Esophagus squamous epithelium (tissue), 5 donors: Measurements from ENCODE around the gene OR6N1. TPM values are rescaled to one million over a fixed set of nuclear protein-coding genes. Genes with fewer than 3 reads are reported as not detected.

Experiments
- DNase-seq: peaks from one replicate; lab custom pipeline; 2025; lab: John Stamatoyannopoulos, UW
- H3K27ac ChIP-seq, 4 donors: fragments of 200-600 bp; sonication (generic); one replicate each; pipeline ENCODE4 v1.5.1; 2016 to 2019; ENCODE audit warnings: mild to moderate bottlenecking in 1 of 4
- H3K27me3 ChIP-seq, 4 donors: fragments of 200-600 bp; sonication (generic); 1 replicate in 3 of 4; 2 replicates in 1 of 4; pipeline versions ENCODE4 v1.5.1 to v1.6.0; 2017 to 2021; ENCODE audit warnings: antibody characterized with exemption in 1 of 4
- H3K36me3 ChIP-seq, 3 donors: fragments of 200-600 bp; sonication (generic); one replicate each; pipeline ENCODE4 v1.5.1; 2016 to 2019
- H3K4me1 ChIP-seq, 3 donors: fragments of 200-600 bp; sonication (generic); one replicate each; pipeline ENCODE4 v1.5.1; 2017 to 2019
- H3K4me3 ChIP-seq, 4 donors: fragments of 200-600 bp; sonication (generic); 1 replicate in 3 of 4; 2 replicates in 1 of 4; pipeline ENCODE4 v1.5.1; 2016 to 2019; ENCODE audit warnings: mild to moderate bottlenecking in 2 of 4, moderate library complexity in 1 of 4
- H3K9me3 ChIP-seq, 3 donors: fragments of 200-600 bp; sonication (generic); one replicate each; pipeline ENCODE4 v1.5.1; 2016 to 2019
- POLR2A ChIP-seq, 4 donors: fragments of 450-650 bp; IDR thresholded peaks; one replicate each; pipeline ENCODE4 v1.6.1; 2017; ENCODE audit warnings: antibody characterized with exemption in 4 of 4, mild to moderate bottlenecking in 4 of 4, moderate library complexity in 3 of 4
- WGBS, 2 donors: methylation state at CpG; one replicate each; pipeline ENCODE4 v1.1.5; 2018; 5-methylcytosine and 5-hydroxymethylcytosine counted together
- intact Hi-C: fragments of 100-400 bp; cut with DNase I; formaldehyde crosslinking; loops from one replicate; pipeline ENCODE4 v1.15.0; 2022
- total RNA-seq, 4 donors: library from RNA; depleted of rRNA; stranded (reverse); fragments of >200 nt; gene quantifications; one replicate each; pipeline ENCODE4 v1.1.0, GENCODE V29; 2016
- TF ChIP-seq, protein P1 (sequence below), 6 experiments: fragments of 450-650 bp in 4 of 6; fragments of 200-600 bp in 2 of 6; sonication (generic) in 2 of 6; IDR thresholded peaks; one replicate each; pipeline ENCODE4 v1.5.1; 2016 to 2019; ENCODE audit warnings: antibody characterized with exemption in 6 of 6, mild to moderate bottlenecking in 4 of 6, moderate library complexity in 4 of 6
- donor health status: DM: yes; HTN: yes; CAD: no.

The OR6N1 gene
- total RNA-seq, 4 donors from 2014 or later, result not detected

DNA sequence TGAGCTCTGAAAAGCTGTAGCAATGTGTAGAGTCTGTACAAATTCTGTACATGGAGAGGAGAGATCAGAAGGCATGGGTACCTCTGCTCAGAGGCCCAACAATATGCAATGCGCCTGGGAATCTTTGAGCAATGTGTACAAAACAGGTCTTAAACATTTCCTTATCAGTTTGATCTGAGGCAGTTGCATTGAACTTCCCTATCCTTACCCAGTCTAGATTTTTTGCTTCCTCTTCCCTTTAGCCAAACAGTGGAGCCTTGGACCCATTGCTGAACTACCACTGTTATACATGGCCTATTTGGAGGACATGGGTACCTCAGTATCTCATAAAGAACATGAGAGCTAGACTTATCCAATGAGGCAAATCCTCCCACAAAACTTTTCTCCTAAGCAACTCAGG, 46.6 kb upstream of the OR6N1 start:
- Histone ChIP-seq H3K27ac (peak overlapping the region in 1 of 4 donors; percentile 43), H3K27me3 (no peaks in the 10 kb centered on the region), H3K4me3 (no peak overlapping the region), H3K9me3 (no peaks in the 10 kb centered on the region), H3K4me1 (no peaks in the 10 kb centered on the region), H3K36me3 (no peaks in the 10 kb centered on the region)
- TF ChIP-seq, protein P1, sequence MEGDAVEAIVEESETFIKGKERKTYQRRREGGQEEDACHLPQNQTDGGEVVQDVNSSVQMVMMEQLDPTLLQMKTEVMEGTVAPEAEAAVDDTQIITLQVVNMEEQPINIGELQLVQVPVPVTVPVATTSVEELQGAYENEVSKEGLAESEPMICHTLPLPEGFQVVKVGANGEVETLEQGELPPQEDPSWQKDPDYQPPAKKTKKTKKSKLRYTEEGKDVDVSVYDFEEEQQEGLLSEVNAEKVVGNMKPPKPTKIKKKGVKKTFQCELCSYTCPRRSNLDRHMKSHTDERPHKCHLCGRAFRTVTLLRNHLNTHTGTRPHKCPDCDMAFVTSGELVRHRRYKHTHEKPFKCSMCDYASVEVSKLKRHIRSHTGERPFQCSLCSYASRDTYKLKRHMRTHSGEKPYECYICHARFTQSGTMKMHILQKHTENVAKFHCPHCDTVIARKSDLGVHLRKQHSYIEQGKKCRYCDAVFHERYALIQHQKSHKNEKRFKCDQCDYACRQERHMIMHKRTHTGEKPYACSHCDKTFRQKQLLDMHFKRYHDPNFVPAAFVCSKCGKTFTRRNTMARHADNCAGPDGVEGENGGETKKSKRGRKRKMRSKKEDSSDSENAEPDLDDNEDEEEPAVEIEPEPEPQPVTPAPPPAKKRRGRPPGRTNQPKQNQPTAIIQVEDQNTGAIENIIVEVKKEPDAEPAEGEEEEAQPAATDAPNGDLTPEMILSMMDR (IDR thresholded peaks at IDR 0.05), result no peak
- TF ChIP-seq POLR2A (IDR thresholded peaks at IDR 0.05), result no peak
- no peak for DNase-seq
- intact Hi-C loops, result no loop called here
- 69 to 91% methylated on average over 1 of the region's 1 CpG for WGBS, 2 donors

DNA sequence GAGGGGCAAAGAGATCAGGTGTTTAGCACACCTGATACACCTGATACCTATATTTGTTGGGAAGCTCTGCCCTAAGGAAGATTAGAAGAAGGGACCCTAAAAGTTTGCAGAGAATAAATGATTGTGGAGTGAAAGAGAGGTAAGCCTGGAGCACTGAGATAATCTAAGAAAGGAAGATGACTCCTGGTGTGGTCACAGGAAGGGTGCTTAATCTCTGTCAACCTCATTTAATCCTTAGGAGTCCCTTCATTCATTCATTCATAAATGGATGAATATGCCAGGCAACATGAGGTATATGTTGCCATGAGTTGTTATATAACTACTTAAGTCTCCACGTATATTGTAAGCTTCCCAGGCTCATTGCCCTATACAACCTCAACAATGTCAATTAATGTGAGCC, 43.0 kb upstream of the OR6N1 start:
- H3K36me3 ChIP-seq, result no peaks in the 10 kb centered on the region
- WGBS, 2 donors, result 55 to 77% methylated on average over 1 of the region's 1 CpG
- DNase-seq, result no peak

DNA sequence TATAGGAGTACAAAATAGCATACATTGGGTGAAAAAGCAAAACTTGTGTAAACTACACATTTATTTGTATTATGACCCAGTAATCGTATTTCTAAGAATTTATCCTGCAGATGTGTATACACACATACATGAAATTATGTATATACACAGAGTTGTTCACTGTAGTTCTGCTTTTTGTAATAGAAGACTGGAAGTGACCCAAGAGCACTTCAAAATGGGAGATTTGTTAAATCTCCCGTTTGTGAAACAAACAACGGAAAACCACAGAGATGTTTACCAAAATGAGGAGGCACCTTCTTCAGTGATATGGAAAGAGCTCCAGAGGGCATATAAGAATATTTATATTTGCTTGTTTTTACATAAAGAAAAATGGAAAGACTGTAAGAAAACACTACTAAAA, 41.2 kb upstream of the OR6N1 start:
- Histone ChIP-seq H3K36me3 (no peaks in the 10 kb centered on the region), H3K9me3 (no peaks in the 10 kb centered on the region), H3K4me1 (no peaks in the 10 kb centered on the region), H3K27ac (no peak overlapping the region), H3K4me3 (no peak overlapping the region), H3K27me3 (no peaks in the 10 kb centered on the region)
- TF ChIP-seq POLR2A (IDR thresholded peaks at IDR 0.05), result no peak
- TF ChIP-seq, protein P1 (IDR thresholded peaks at IDR 0.05), result no peak
- intact Hi-C loops, result no loop called here
- DNase-seq, result no peak
- whole genome bisulfite sequencing, 2 donors, result 50 to 54% methylated on average over 3 of the region's 3 CpGs

More for the DNA sequence above, 43.0 kb upstream of the OR6N1 start:
- H3K27me3 ChIP-seq, result no peaks in the 10 kb centered on the region
- TF ChIP-seq, protein P1 (IDR thresholded peaks at IDR 0.05), result no peak
- TF ChIP-seq POLR2A (IDR thresholded peaks at IDR 0.05), result no peak
- no peak overlapping the region for H3K27ac ChIP-seq
- H3K9me3 ChIP-seq, result no peaks in the 10 kb centered on the region
- intact Hi-C loops, result no loop called here
- no peaks in the 10 kb centered on the region for H3K4me1 ChIP-seq
- no peak overlapping the region for H3K4me3 ChIP-seq

DNA sequence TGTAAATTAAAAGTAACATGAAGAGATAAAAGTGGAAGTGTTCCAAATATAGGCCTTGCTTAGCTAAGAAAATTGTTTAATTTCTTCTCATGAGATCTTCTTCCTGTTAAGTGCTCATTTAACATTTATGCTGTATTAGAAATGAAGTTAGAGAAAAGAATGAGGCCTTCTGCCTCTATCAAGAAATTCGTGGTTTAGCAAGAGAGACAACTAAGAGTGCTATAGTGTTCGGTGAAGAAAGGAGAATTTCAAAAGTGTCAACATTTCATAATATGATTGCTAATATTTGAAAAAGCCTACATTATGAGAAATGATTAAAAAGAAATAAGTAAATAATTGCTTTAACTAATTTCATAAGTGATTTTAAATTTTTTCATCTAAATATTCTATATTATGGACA, 40.3 kb upstream of the OR6N1 start:
- WGBS, 2 donors, result 60% methylated on average over 2 of the region's 2 CpGs
- intact Hi-C loops, result no loop called here
- H3K36me3 ChIP-seq, result no peaks in the 10 kb centered on the region
- TF ChIP-seq, protein P1 (IDR thresholded peaks at IDR 0.05), result no peak
- TF ChIP-seq POLR2A (IDR thresholded peaks at IDR 0.05), result no peak
- no peaks in the 10 kb centered on the region for H3K9me3 ChIP-seq
- H3K27me3 ChIP-seq, result no peaks in the 10 kb centered on the region
- H3K27ac ChIP-seq, result no peak overlapping the region
- H3K4me1 ChIP-seq, result no peaks in the 10 kb centered on the region
- no peak overlapping the region for H3K4me3 ChIP-seq
- DNase-seq, result no peak

DNA sequence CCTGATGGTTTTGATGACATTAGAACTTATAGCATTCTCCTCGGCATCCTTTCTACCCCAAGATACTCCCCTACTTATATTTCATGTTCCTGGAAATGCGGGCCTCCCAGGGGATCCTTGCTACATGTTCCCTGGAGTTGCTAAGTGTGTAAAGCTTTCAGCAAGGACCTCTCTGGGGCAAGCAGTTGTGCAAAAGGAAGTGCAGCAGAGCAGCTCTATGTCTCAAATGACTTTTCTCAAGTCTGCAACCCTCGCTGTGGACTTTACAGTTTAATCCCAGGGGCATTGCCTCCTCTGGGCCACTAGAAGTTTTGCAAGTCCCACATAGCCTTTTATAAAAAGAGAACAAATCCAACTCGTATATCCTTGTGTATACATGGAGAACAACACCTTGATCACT, 38.3 kb upstream of the OR6N1 start:
- intact Hi-C loops, result no loop called here
- Histone ChIP-seq H3K36me3 (no peaks in the 10 kb centered on the region), H3K4me1 (no peaks in the 10 kb centered on the region), H3K27me3 (no peaks in the 10 kb centered on the region), H3K9me3 (no peaks in the 10 kb centered on the region), H3K27ac (peak overlapping the region in 1 of 4 donors; percentile 28), H3K4me3 (no peak overlapping the region)
- no peak for DNase-seq
- TF ChIP-seq POLR2A (IDR thresholded peaks at IDR 0.05), result no peak
- TF ChIP-seq, protein P1 (IDR thresholded peaks at IDR 0.05), result no peak
- 60 to 65% methylated on average over 4 of the region's 4 CpGs for WGBS, 2 donors
